HG03442 (cell line): ENCODE results near the gene AKT1S1.

Experiments used
- ATAC-seq: cut with Tn5 transposase; IDR thresholded peaks from one replicate; pipeline ENCODE4 v1.9.1; 2021; ENCODE audit warnings: mild to moderate bottlenecking, moderate library complexity; ENCODE audit not compliant: unreplicated experiment

Gene AKT1S1

GRCh38 chr19:49870309-49870901 is 6.8 kb downstream of the AKT1S1 start:
- ATAC-seq, result no peak

- peak; percentile 57 for ATAC-seq
Observed at GRCh38 chr19:49869484-49870308, 7.5 kb downstream of the AKT1S1 start.

- peak; percentile 6 for ATAC-seq
Observed at GRCh38 chr19:49869009-49869483, 8.1 kb downstream of the AKT1S1 start.

DNA sequence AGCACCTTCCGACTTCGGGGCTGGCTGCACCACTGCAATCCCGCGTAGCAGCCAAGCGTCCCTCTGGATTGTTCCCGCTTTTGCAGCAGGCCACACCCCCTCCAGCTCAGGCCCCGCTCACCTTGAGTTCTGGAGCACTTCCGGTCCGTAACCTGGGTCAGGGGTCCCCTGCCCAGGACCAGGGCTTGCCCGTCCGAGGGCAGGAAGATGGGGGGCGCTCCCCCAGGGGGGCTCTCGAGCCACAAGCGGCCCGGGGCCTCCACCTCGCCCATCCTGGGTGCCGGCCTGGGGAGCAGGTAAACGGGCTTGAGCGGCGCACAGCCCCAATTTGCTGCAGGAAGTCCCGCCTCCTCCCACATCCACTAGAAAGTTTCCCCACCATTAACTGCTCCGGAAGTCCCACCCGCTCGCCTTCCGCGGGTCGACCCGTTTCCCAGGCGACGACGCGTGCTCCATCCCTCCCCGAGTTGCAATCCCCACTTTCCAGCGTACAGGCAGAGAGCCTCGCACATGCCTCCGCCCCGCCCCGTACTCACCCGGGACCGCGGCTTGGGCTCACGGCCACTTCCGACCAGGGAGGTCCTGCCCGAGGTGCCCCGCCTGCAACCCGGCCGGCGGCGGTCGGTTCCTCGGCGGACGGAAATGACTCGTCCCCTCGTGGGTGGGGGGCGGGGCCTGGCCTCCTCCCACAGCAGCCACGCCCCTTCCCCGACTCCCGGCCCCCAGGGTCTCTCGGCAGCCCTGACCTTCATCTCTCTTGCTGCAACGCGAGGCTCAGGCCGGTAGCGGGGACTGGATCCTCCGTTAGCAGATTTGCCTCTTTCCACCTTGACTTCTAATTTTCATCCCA is 10.0 kb downstream of the AKT1S1 start, which contains the start of gene PNKP:
TSS of gene PNKP (minus strand) at position 644 of the 850 bp plus-strand sequence. CDS start at position 272, 372 bp downstream.
- peak; percentile 34 for ATAC-seq

GRCh38 chr19:49864890-49865289 is 12.3 kb downstream of the AKT1S1 start:
- ATAC-seq, result no peak

DNA sequence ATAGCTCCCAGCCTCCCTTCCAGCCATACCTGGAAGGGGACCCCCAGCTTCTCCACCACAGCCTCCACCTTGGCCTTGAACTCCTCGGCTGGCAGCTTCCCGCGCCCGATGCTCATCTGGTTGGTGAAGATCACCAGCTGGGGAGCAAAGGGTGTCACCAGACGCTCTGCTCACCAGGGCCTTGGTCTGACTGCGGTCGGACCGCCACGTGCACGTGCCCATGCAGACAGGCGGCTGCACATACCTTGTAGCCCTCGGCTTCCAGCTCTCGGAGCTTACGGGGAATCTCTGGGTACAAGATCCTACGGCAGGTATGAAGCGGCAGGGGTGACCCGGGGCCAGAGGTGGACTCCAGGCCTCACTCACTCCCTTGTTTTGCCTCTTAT is 13.2 kb downstream of the AKT1S1 start:
- no peak for ATAC-seq

DNA sequence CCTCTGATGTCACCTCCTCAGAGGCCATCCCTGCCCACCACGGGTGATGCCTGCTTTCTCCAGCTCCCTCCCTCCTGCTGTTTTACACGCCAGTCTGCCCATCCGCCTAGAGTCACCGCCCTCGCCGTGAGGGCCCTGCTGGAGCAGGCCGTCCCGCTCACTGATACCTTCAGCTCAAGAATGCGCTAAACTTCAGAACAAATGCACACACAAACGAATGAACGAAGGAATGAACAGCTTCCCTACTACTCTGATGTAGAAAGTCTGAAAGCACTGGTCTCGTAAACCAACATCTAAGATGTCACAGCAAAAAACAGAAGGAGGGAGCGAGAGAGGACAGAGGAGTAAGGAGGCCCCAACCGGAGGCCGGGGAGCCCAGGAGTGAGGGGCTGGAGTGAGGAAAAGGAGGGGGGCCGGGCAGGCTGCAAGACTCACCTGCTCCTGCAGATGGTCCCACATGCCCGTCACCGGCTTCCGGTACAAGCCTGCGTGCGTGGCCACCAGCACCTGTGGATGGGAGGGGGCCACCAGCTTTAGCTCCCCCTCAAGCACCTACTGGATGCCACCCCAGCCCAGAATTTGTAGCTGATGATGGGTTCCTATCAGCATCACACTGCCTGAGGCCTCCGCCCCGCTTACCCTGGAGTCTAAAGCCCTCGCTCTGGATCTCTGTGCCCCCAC is 13.8 kb downstream of the AKT1S1 start:
- ATAC-seq, result no peak

GRCh38 chr19:49862391-49863253 is 14.5 kb downstream of the AKT1S1 start:
- ATAC-seq, result no peak

DNA sequence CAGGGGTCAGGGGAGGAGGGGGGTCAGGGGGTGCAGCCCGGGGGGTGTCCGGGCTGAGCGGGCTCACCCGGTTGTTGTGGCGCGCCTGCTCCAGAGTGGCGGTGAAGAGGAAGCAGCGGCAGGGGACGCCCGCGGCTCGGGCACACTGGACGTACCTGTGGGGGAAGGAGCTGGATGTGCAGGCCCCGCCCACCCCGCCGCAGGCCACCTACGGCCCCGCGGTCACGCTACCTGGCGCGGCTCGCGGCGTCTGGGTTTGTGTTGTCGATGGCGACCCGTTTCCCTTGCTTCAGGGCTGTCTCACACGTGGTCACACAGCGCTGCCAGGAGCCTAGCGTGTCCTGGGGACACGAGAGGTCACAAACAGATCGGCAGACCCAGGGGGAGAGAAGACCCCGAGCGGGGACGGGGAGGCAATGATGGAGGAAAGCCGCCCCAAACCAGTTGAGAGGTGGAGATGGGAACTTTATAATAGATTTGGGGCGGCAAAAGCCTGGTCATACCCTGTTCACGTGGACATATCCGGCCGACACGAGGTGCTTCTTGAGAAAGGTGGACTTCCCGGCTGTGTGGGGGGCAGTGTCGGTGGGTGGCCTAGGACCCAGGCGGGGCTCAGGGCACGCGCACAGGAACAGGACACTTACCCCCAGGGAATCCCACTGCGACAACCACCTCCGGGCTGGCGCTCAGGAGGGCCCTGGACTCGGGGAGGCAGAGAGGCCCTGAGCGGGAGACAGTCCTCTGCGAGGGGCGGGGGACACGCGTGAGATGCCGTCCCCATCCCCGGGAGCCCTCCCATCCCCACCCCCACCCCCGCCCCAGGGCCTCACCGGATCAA is 15.4 kb downstream of the AKT1S1 start:
- no peak for ATAC-seq

DNA sequence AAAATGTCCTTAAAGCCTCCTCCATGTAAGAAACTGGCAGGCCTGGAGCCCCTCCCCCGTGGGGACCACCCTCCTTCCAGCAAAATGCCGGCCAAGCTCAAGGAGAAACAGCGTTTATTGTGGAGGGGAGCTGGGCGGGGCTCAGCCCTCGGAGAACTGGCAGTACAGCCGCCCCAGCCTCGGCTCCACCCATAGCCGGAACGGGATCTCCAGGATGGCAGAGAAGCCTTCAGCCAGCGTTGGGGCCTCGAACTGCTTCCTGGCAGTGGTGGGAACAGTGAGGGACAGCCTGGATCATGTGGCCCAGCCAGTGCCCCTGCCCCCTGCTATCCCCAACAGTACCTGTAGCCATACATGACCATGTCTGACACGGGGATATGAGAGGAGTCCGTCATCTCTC is 16.0 kb downstream of the AKT1S1 start:
- no peak for ATAC-seq

DNA sequence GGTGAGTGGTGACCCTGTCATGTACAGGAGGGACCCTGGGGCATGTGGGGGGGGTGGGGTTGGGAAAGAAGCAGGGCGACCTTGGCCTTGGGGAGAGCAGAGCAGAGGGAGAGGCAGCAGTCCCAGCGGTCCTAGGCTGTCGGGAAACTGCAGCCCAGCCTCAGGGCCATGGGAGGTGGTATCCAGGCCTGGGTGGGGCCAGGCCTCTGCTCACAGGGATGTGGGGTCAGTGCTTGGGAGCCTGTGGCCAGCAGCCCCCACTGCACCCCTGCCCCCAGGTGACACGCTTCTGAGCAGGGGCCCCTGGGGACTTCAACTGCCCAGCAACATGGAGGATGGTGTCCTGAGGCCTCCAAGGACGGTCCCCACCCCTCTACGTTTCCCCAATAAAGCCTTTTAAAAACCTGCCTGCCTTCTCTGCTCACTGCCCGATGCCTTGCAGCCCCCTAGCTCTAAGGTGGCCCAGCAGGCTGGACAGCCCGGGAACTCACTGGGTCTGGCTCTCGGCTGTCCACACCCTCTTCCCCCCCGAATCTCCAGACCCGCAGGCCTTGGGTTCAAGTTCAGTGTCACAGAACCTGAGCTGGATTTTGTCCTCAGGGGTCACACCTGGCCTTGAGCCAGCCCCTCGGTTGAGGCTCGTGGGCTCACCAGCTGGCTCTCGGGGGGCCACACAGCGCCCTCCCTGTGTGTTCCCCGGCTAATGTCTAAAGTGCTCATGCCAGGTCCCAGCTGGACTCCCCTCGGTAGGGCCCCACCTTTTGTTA is 16.6 kb downstream of the AKT1S1 start:
- ATAC-seq, result no peak

GRCh38 chr19:49859682-49860335 is 17.3 kb downstream of the AKT1S1 start:
- ATAC-seq, result no peak

GRCh38 chr19:49858088-49858985 is 18.8 kb downstream of the AKT1S1 start:
- no peak for ATAC-seq

DNA sequence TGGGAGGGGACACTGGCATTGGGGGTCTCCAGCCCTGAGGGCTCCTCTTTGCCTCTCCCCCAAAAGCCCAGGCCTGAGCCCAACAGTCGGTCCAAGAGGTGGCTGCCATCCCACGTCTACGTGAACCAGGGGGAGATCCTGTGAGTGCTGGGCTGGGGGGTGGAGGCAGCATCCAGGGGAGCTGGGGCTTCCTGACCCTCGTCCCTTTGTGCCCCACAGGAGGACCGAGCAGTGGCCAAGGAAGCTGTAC is 19.4 kb downstream of the AKT1S1 start:
- no peak for ATAC-seq

DNA sequence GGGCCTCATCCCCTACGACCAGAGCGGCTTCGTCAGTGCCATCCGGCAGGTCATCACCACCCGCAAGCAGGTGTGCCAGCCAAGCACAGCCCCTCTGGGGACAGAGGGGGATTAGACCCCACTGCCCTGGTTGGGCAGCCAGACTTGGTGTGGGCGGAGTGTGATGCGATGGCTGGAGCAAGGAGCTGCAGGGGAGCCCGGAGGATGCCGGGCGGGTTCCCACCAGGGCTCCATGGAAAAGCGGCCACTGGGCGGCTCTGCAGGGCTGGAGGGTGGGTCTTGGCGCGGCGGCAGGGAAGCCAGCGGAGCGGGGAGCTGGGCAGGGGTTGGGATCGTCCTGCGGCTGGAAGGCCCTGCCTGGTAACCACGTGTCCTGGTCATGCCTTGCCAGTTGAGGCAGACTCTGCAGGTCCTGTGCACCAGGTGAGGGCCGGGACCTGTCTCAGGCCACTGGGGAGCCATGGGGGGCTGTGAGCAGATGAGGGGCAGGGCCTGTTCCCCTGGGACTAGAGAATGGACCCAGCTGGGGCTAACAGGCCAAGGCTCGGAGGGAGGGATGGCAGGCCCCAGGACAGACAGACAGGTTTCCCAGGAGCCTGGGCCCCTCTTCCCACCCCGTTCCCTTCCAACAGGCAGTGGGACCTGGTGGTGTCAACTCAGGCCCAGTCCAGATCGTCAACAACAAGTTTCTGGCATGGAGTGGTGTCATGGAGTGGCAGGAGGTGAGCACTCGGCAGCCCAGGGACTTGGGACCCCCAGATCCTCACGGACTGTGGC is 19.9 kb downstream of the AKT1S1 start:
- ATAC-seq, result no peak

DNA sequence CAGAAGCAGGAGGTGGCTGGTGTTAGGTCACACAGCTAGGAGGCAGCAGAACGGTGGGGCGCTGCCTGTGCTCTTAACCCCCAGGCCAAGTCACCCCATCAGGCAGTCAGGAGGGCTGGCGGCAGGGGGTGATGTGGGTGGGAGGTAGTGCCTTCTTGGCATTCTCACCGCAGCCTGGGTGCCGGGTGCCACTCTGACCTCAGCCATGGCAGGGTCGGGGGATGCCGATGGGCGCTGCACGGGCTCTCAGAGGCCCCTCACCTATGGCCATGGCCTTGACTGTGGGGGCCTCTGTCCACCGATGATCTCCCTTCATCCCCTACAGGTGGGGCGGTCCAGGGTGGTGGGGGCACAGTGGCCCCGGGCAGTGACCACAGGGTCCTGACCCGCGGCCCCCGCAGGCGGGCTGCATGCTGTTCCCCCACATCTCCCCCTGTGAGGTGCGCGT is 20.6 kb downstream of the AKT1S1 start:
- ATAC-seq, result no peak
